Left colon (tissue), 2 donors: Measurements from ENCODE around the gene SMPD2. TPM values are rescaled to one million over a fixed set of nuclear protein-coding genes. Genes with fewer than 3 reads are reported as not detected.

ENCODE experiments used
- ATAC-seq: fragments of 200-7000 bp; cut with Tn5 transposase; one replicate; pipeline ENCODE4 v1.9.1; 2020; ENCODE audit warnings: mild to moderate bottlenecking, moderate library complexity
- DNase-seq, 2 donors: peaks; one replicate each; pipeline ENCODE4 v3.0.0-alpha.2; 2020
- intact Hi-C, 2 donors: fragments of 100-400 bp; cut with DNase I in 1 of 2; cut with micrococcal nuclease in 1 of 2; formaldehyde crosslinking; loops; one replicate each; pipeline versions ENCODE4 v1.11.2 to v1.14.0; 2022; cut with DNase I, micrococcal nuclease
- long read RNA-seq: library from polyadenylated mRNA; unstranded; transcript quantifications from one replicate; pipeline ENCODE4 v2.0.0, GENCODE V29; 2021
- total RNA-seq, 2 donors: library from RNA; stranded (reverse); fragmentation: NEBNext Ultra II Directional; extraction: Animal tissue kit (Norgen Biotek cat#: 25700); gene quantifications; one replicate each; pipeline ENCODE4 v1.2.1, GENCODE V29; 2021
- donor health status: DM: no; HTN: no; CAD: no.
- donor health status: DM: yes; HTN: yes; CAD: no.

The SMPD2 gene
- 10 to 100 TPM; 17.8 to 23.8 TPM for total RNA-seq
- long read RNA-seq, transcript SMPD2-201 (10 exons, 1,645 nt) = major isoform, 44 of 63 reads
- long read RNA-seq, partial matches to known transcripts = 0 of 63 reads
- long read RNA-seq, other reads (novel, unspliced or antisense) = 18 of 63 reads

GRCh38 chr6:109440331-109441068 is at the start of gene SMPD2, which contains the start of gene PPIL6:
Gene SMPD2, plus strand, starts transcription at chr6:109440724. Its CDS starts 398 bp downstream, at chr6:109441122.
Gene PPIL6, minus strand, starts transcription at chr6:109440628. Its CDS starts 38 bp downstream, at chr6:109440590.
- peak; percentile 87 for ATAC-seq
- DNase-seq = peak; percentile 83 to 89
- intact Hi-C loops = no loop called here

DNA sequence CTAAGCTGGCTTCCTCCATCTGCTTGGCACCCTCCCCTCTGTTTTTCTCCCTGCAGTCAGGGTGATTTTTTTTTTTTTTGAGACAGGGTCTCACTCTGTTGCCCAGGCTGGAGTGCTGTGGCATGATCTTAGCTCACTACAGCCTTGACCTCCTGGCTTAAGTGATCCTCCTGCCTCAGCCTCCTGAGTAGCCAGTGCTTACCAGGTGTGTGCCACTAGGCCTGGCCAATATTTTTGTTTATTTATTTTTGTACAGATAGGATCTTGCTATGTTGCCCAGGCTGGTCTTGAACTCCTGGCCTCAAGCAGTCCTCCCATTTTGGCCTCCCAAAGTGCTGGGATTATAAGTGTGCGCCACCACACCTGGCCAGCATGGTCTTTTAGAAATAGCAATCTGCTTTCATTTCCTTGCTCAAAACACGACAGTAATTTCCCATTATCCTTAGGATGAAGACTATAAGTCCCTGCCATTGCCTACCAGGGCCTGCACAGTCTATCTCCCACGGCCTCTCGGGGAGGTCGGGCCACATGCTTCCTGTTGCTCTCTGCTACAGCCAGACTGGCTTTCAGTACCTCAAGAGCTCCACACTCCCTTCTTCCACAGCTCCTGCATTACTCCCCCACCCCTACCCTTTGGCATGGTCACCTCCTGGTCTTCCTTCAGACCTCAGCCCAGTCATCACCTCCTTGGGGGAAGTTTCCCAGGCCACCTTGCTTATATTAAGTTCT is 47.2 kb upstream of the SMPD2 start:
- DNase-seq (no peak), ATAC-seq (no peak)
- intact Hi-C loops = no loop called here

- no peak for DNase-seq
- ATAC-seq = peak; percentile 35
- intact Hi-C loops = no loop called here
Observed at GRCh38 chr6:109393886-109394281, 46.6 kb upstream of the SMPD2 start.

- ATAC-seq (no peak), DNase-seq (no peak)
- intact Hi-C loops = no loop called here
Observed at GRCh38 chr6:109396046-109396718, 44.3 kb upstream of the SMPD2 start.

DNA sequence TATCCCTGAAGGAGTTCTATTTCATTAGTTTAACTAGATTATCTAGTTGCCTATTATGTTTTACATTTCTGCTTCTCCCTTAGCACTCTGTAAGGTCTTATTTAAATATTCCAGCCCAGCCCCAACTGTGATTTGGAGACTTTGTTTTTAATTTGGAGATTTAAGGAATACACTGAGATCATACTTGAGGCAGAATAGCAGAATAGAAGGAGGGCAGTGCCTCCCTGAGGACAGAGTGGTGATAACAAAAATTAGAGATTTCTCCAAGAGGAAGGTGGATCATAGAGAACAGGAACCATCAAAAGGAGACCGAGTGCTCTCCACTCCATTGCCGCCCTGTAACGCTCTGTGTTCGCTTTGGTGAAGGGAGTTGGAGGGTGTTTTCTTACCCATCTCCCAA is 43.5 kb upstream of the SMPD2 start:
- ATAC-seq (peak; percentile 86), DNase-seq (peak in 1 of 2 donors; percentile 16)
- intact Hi-C loops = no loop called here

DNA sequence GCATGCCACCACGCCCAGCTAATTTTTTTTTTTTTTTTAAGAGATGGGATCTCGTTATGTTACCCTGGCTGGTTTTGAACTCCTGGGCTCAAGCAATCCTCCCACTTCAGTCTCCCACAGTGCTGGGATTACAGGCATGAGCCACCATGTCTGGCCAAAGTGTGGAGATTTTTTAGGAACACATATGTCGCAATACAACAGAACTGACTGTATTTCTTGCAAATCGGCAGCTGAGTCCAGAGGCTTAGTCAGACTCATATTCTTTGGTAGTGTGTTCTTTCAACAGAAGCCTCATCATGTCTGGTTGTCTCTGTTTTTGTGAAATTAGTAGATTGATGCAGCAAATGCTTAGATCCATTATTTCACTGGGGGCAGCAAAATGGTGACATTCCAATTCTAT is 34.3 kb upstream of the SMPD2 start:
- intact Hi-C loops = no loop called here
- no peak for DNase-seq
- ATAC-seq = no peak

DNA sequence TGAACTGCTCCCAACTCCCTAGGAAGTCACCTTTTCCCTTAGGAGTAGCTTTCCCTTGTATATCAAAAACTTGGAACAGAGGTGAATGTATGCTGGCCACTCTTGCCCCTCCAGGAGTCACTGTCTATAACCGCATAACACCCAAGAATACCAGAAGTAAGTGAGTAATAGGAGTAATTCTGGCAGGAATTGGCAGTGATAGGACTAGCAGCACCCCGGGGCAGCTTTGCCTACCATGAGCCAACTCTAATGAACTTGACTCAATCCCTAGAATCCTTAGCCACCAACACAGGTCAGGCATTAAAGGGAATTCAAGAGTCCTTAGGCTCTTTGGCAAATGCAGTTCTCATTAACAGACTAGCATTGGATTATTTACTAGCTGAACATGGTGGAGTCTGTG is 29.5 kb upstream of the SMPD2 start:
- ATAC-seq = no peak

GRCh38 chr6:109417646-109418045 is 22.9 kb upstream of the SMPD2 start:
- intact Hi-C loops = no loop called here
- DNase-seq (no peak), ATAC-seq (no peak)

More for the DNA sequence above, 29.5 kb upstream of the SMPD2 start:
- no peak for DNase-seq
- intact Hi-C loops = no loop called here

- intact Hi-C loops = no loop called here
- ATAC-seq = no peak
Observed at GRCh38 chr6:109420751-109421150, 19.8 kb upstream of the SMPD2 start.

GRCh38 chr6:109421184-109421583 is 19.3 kb upstream of the SMPD2 start:
- intact Hi-C loops = no loop called here
- no peak for ATAC-seq
- DNase-seq = no peak

More at GRCh38 chr6:109420751-109421150, 19.8 kb upstream of the SMPD2 start:
- no peak for DNase-seq

DNA sequence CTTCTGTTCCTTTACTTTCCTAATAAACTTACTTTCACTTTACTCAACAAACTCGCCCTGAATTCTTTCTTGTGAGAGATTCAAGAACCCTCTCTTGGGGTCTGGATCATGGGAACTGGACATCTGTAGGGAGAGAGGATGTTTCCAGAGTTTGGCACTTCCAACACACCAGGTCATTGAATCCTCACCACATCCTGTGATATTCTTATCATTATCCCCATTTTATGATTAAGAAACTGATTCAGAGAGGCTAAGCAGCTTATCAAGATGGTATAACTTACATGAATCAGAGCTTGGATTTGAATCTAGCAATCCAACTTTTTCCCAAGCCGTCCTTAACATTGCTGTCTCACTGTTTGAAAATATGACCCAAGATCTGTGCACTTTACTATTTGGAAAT is 15.6 kb upstream of the SMPD2 start:
- intact Hi-C loops = no loop called here
- DNase-seq (no peak), ATAC-seq (no peak)

- ATAC-seq = peak; percentile 74
- DNase-seq = no peak
- intact Hi-C loops = no loop called here
Observed at GRCh38 chr6:109428889-109429477, 11.5 kb upstream of the SMPD2 start.

GRCh38 chr6:109429496-109429895 is 11.0 kb upstream of the SMPD2 start:
- ATAC-seq (peak; percentile 24), DNase-seq (no peak)
- intact Hi-C loops = no loop called here

DNA sequence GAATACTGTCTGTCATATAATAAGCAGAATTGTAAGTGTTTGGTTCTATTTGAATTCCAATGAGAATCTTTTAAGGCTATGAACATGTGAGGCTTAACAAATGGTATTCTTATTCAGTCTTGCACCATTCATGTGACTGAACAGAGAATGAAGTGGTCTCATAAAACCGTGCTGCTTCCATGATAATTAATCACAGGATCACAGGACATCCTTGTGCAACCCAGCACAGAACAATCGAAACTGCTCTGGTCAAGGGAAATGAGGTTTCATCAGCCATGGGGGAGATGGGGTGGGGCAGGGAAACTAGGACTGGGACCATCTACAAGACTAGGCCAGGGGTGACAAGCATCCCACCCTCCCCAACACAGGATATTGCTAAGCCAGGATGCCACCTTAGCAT is 6.1 kb upstream of the SMPD2 start:
- intact Hi-C loops = no loop called here
- ATAC-seq (no peak), DNase-seq (no peak)

GRCh38 chr6:109436041-109436440 is 4.5 kb upstream of the SMPD2 start:
- intact Hi-C loops = no loop called here
- DNase-seq (no peak), ATAC-seq (no peak)

DNA sequence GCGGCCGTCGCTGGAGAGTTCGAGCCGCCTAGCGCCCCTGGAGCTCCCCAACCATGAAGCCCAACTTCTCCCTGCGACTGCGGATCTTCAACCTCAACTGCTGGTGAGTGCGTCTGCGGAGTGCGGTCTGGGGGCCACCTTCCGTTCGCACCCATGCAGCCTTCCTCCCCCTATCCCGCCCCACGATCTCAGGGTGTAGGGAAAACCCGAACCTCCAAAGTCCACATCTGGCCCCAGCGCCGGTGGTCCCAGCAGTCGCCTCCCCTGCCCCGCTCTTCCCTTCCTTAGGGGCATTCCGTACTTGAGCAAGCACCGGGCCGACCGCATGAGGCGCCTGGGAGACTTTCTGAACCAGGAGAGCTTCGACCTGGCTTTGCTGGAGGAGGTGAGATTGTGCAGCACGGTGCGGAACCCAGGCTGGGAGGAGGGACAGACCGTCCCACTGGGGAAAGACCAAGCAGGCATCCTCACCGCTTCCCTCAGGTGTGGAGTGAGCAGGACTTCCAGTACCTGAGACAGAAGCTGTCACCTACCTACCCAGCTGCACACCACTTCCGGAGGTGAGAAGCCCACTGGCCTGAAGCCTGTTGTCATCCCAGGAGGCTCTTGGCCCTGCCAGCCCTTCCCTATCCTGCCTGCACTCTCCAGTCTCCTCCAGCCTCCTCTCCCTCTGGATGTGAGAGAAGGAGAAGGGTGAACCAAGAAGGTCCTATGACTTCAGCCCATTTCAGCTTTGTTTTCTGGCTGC is 719 bp downstream of the SMPD2 start:
- intact Hi-C loops = no loop called here
- DNase-seq (peak; percentile 66 to 72), ATAC-seq (peak; percentile 56)

- DNase-seq (no peak), ATAC-seq (no peak)
- intact Hi-C loops = no loop called here
Observed at GRCh38 chr6:109442393-109442924, 1.9 kb downstream of the SMPD2 start.

GRCh38 chr6:109443425-109443950 is 3.0 kb downstream of the SMPD2 start:
- DNase-seq (no peak), ATAC-seq (no peak)
- intact Hi-C loops = no loop called here
